Stomach (tissue), 9 donors: ENCODE results near the gene RPN2. TPM values are rescaled to one million over a fixed set of nuclear protein-coding genes. Genes with fewer than 3 reads are reported as not detected.

Experiments used
- DNase-seq, 2 donors: peaks; one replicate each; pipeline versions ENCODE4 v3.0.0 to v3.0.0-alpha.2; 2013 to 2019
- H3K27ac ChIP-seq, 5 donors: fragments of 200-600 bp in 4 of 5; sonication (generic) in 4 of 5; one replicate each; pipeline ENCODE4 v1.5.1; 2013 to 2019; ENCODE audit warnings: mild to moderate bottlenecking in 1 of 5, moderate library complexity in 1 of 5
- H3K27me3 ChIP-seq, 3 donors: fragments of 200-600 bp; sonication (generic); one replicate each; pipeline ENCODE4 v1.5.1; 2017 to 2019; ENCODE audit warnings: mixed run types in 1 of 3
- H3K36me3 ChIP-seq, 4 donors: fragments of 200-600 bp; sonication (generic); 1 replicate in 3 of 4; 2 replicates in 1 of 4; pipeline ENCODE4 v1.5.1; 2016 to 2019
- H3K4me1 ChIP-seq, 4 donors: fragments of 200-600 bp; sonication (generic); one replicate each; pipeline ENCODE4 v1.5.1; 2016 to 2019
- H3K4me3 ChIP-seq, 4 donors: fragments of 200-600 bp; sonication (generic) in 3 of 4; one replicate each; pipeline ENCODE4 v1.5.1; 2016 to 2019; ENCODE audit warnings: mild to moderate bottlenecking in 1 of 4
- H3K9me3 ChIP-seq, 4 donors: fragments of 200-600 bp; sonication (generic); one replicate each; pipeline ENCODE4 v1.5.1; 2016 to 2019
- CTCF ChIP-seq, 7 experiments: fragments of 450-650 bp in 4 of 7; fragments of 200-600 bp in 3 of 7; sonication (generic) in 3 of 7; IDR thresholded peaks; one replicate each; pipeline ENCODE4 v1.5.1; 2016 to 2019; ENCODE audit warnings: antibody characterized with exemption in 7 of 7, control low read depth in 2 of 7, mild to moderate bottlenecking in 1 of 7
- EP300 ChIP-seq: sonication (generic); formaldehyde crosslinking; IDR thresholded peaks from one replicate; pipeline ENCODE4 v1.6.1; 2017; ENCODE audit warnings: antibody characterized with exemption
- POLR2A ChIP-seq, 4 donors: fragments of 450-650 bp; IDR thresholded peaks; one replicate each; pipeline ENCODE4 v1.6.1; 2016; ENCODE audit warnings: antibody characterized with exemption in 4 of 4, control low read depth in 2 of 4, mild to moderate bottlenecking in 1 of 4, moderate library complexity in 1 of 4
- POLR2AphosphoS5 ChIP-seq, 3 donors: sonication (generic); formaldehyde crosslinking; IDR thresholded peaks; one replicate each; pipeline ENCODE4 v1.6.1; 2016; ENCODE audit warnings: antibody characterized with exemption in 3 of 3
- whole genome bisulfite sequencing, 5 donors: extraction: QIAGEN DNeasy Blood & Tissue Kit in 3 of 5; methylation state at CpG; one replicate each; pipeline versions ENCODE4 v1.1.5 to v1.1.7; 2013 to 2018; 5-methylcytosine and 5-hydroxymethylcytosine counted together
- intact Hi-C: fragments of 100-400 bp; cut with DNase I; formaldehyde crosslinking; loops from one replicate; pipeline ENCODE4 v1.15.1; 2023; ENCODE audit warnings: low total_unique reads
- polyA plus RNA-seq, 3 donors: library from polyadenylated mRNA; stranded (reverse); fragments of 200-250 nt; gene quantifications; one replicate each; pipeline ENCODE4 v1.2.3, GENCODE V29; 2013
- total RNA-seq, 5 donors: library from RNA; depleted of rRNA; stranded (reverse); fragments of >200 nt; gene quantifications; one replicate each; pipeline versions ENCODE4 v1.1.0 to v1.2.3, GENCODE V29; 2014 to 2016
- donor health status: healthy with polysubstance abuse.
- donor health status: Bipolar disorder and iron deficiency.
- donor health status: healthy.

The RPN2 gene
- total and polyA plus RNA-seq, 8 donors, result 32.5 to 163 (median 85.3) TPM

- no peak for DNase-seq
- TF ChIP-seq POLR2AphosphoS5 (IDR thresholded peaks at IDR 0.05) (no peak), EP300 (no peak), POLR2A (IDR thresholded peaks at IDR 0.05) (no peak), CTCF (IDR thresholded peaks at IDR 0.05) (no peak)
- H3K4me1 ChIP-seq, result no peaks in the 10 kb centered on the region
- no peaks in the 10 kb centered on the region for H3K9me3 ChIP-seq
- H3K4me3 ChIP-seq, result no peak overlapping the region
- no peak overlapping the region for H3K27ac ChIP-seq
- peaks cover 0 to 24% (median 1%) of the 10 kb centered on the region in 4 donors for H3K36me3 ChIP-seq
- H3K27me3 ChIP-seq, result no peaks in the 10 kb centered on the region
- WGBS, 5 donors, result 58 to 89% (median 74%) methylated on average over 3 to 4 of the region's 4 CpGs
- intact Hi-C loops, result no loop called here
These were observed 27.6 kb upstream of the RPN2 start for GRCh38 chr20:37151529-37151928.

GRCh38 chr20:37152284-37152683 is 26.8 kb upstream of the RPN2 start:
- H3K9me3 ChIP-seq, result no peaks in the 10 kb centered on the region
- intact Hi-C loops, result no loop called here
- no peaks in the 10 kb centered on the region for H3K4me1 ChIP-seq
- peaks cover 0 to 25% (median 1%) of the 10 kb centered on the region in 4 donors for H3K36me3 ChIP-seq
- no peaks in the 10 kb centered on the region for H3K27me3 ChIP-seq
- no peak for TF ChIP-seq POLR2A (IDR thresholded peaks at IDR 0.05)
- no peak for TF ChIP-seq POLR2AphosphoS5 (IDR thresholded peaks at IDR 0.05)
- TF ChIP-seq EP300, result no peak
- TF ChIP-seq CTCF (IDR thresholded peaks at IDR 0.05), result no peak
- WGBS, 5 donors, result 92 to 97% (median 93%) methylated on average over 7 of the region's 7 CpGs
- H3K27ac ChIP-seq, result no peak overlapping the region
- DNase-seq, result no peak
- no peak overlapping the region for H3K4me3 ChIP-seq

GRCh38 chr20:37154684-37155298 is 24.3 kb upstream of the RPN2 start:
- H3K36me3 ChIP-seq, result peaks cover 0 to 25% (median 0%) of the 10 kb centered on the region in 4 donors
- no peaks in the 10 kb centered on the region for H3K4me1 ChIP-seq
- no peaks in the 10 kb centered on the region for H3K9me3 ChIP-seq
- H3K27ac ChIP-seq, result no peak overlapping the region
- intact Hi-C loops, result no loop called here
- WGBS, 5 donors, result 85 to 95% (median 91%) methylated on average over 6 of the region's 6 CpGs
- DNase-seq, result no peak
- H3K27me3 ChIP-seq, result no peaks in the 10 kb centered on the region
- H3K4me3 ChIP-seq, result no peak overlapping the region
- TF ChIP-seq EP300 (no peak), POLR2A (IDR thresholded peaks at IDR 0.05) (no peak), CTCF (IDR thresholded peaks at IDR 0.05) (no peak), POLR2AphosphoS5 (IDR thresholded peaks at IDR 0.05) (no peak)

- 76 to 90% (median 80%) methylated on average over 9 of the region's 9 CpGs for WGBS, 5 donors
- intact Hi-C loops, result no loop called here
- no peak for DNase-seq
These were observed 23.1 kb upstream of the RPN2 start for GRCh38 chr20:37155987-37156386.

More at GRCh38 chr20:37155987-37156386, 23.1 kb upstream of the RPN2 start:
- no peaks in the 10 kb centered on the region for H3K27me3 ChIP-seq
- peaks cover 0 to 25% (median 0%) of the 10 kb centered on the region in 4 donors for H3K36me3 ChIP-seq
- H3K4me3 ChIP-seq, result no peak overlapping the region
- H3K9me3 ChIP-seq, result no peaks in the 10 kb centered on the region
- no peaks in the 10 kb centered on the region for H3K4me1 ChIP-seq
- no peak overlapping the region for H3K27ac ChIP-seq
- TF ChIP-seq POLR2A (IDR thresholded peaks at IDR 0.05) (no peak), POLR2AphosphoS5 (IDR thresholded peaks at IDR 0.05) (no peak), EP300 (no peak), CTCF (IDR thresholded peaks at IDR 0.05) (no peak)
